ENCODE data around the gene PLOD1. TPM values are rescaled to one million over a fixed set of nuclear protein-coding genes. Genes with fewer than 3 reads are reported as not detected.
A peak's percentile ranks its signal among the peaks of the same experiment; 100 is the strongest.

PLOD1 gene
- polyA plus RNA-seq, 1 donor (not counting 4 experiments of a cell fraction or from before 2014, with no cell fraction given), result 63.6 TPM

DNA sequence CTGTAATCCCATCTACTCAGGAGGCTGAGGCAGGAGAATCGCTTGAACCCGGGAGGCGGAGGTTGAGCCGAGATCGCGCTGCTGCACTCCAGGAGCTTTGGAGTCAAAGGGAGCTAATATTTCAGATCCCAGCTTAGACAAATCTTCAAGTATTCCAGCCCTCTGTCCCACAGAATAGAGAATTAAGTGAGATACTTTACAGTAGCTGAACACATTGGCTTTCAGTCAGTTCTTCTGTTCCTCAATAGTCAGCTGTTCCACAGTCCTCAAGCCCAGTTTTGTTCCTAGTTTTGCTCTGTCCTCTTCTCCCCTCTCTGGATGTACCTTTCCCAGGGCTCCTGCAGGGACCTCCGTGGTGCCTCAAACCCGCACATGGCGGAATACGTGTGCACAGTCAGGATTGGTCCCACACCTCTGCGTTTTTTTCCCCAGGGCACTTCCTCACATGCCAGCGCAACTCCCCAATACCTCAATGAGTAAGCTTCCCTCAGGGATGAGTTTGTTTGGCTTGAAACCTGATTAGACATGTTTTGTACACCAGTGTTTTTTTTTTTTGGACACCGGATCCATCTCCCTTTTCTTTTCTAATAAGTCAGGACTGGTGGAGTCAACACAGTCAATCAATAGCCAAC lies 47.0 kb downstream of the PLOD1 start:
- dilution Hi-C loops (cut with MboI; ENCODE audit: extremely low pct_ligation_motif_present, low sequenced_read_pairs), result no loop called here

DNA sequence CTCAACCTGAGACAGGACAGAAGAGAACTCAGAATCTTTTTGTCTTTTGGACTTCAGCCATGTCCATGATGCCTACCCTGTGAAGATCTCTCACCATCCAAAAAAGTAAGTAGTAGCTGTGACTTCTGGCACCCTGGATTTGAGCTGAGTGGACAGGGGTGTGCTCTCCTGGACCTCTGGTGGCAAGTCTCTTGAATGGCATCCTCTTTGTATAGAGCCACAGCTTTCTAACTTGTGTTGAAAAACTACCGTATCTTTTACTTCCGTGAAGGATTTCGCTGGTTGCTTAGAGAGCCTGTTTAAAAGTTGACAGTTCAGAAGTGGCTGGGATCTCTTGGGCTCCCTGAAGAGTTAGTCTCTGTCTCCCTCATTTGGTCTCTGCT lies 47.5 kb downstream of the PLOD1 start:
- Histone ChIP-seq H3K4me2 (ENCODE audit: control insufficient read depth, extremely low read depth, insufficient read depth, low read depth, low read length) (peak overlapping the region; percentile 72), H3K4me3 (ENCODE audit: control insufficient read depth in 2 of 3, extremely low read depth in 1 of 3, insufficient read depth in 2 of 3, low read depth in 1 of 3, low read length in 3 of 3) (peak overlapping the region; percentile 25 to 92 (median 57)), H4K20me1 (ENCODE audit: control insufficient read depth, extremely low read depth, insufficient read depth, low read length) (peaks cover 17% of the 10 kb centered on the region), H3K27ac (ENCODE audit: control insufficient read depth, insufficient read depth, low read length) (peak overlapping the region; percentile 91), H3K9me1 (ENCODE audit: control insufficient read depth, extremely low read depth, insufficient read depth, low read length) (peaks cover 5% of the 10 kb centered on the region), H3K79me2 (ENCODE audit: control insufficient read depth, insufficient read depth, low read length) (peaks cover 57% of the 10 kb centered on the region), H3K4me1 (ENCODE audit: control insufficient read depth, extremely low read depth, insufficient read depth, low read length) (peaks cover 39% of the 10 kb centered on the region), H3K9me3 (ENCODE audit: control insufficient read depth, low read depth, low read length) (no peaks in the 10 kb centered on the region), H3K36me3 (ENCODE audit: control insufficient read depth in 2 of 2, extremely low read depth in 1 of 2, insufficient read depth in 2 of 2, low read length in 2 of 2) (peaks cover 27 to 38% of the 10 kb centered on the region in 2 experiments), H3K27me3 (ENCODE audit: control insufficient read depth, extremely low read depth, insufficient read depth, low read length) (no peaks in the 10 kb centered on the region), H2AFZ (ENCODE audit: control insufficient read depth, low read length) (no peak overlapping the region), H3K9ac (ENCODE audit: control insufficient read depth, extremely low read depth, insufficient read depth, low read length) (peak overlapping the region; percentile 66)
- FAIRE-seq (no peak), DNase-seq (ENCODE audit: low read depth, low spot score) (no peak)
- dilution Hi-C loops (cut with MboI; ENCODE audit: extremely low pct_ligation_motif_present, low sequenced_read_pairs), result no loop called here
- TF ChIP-seq, protein P1, sequence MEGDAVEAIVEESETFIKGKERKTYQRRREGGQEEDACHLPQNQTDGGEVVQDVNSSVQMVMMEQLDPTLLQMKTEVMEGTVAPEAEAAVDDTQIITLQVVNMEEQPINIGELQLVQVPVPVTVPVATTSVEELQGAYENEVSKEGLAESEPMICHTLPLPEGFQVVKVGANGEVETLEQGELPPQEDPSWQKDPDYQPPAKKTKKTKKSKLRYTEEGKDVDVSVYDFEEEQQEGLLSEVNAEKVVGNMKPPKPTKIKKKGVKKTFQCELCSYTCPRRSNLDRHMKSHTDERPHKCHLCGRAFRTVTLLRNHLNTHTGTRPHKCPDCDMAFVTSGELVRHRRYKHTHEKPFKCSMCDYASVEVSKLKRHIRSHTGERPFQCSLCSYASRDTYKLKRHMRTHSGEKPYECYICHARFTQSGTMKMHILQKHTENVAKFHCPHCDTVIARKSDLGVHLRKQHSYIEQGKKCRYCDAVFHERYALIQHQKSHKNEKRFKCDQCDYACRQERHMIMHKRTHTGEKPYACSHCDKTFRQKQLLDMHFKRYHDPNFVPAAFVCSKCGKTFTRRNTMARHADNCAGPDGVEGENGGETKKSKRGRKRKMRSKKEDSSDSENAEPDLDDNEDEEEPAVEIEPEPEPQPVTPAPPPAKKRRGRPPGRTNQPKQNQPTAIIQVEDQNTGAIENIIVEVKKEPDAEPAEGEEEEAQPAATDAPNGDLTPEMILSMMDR (optimal IDR thresholded peaks at IDR 0.05 in 1 of 3, IDR thresholded peaks at IDR 0.05 in 1 of 3, conservative IDR thresholded peaks at IDR 0.05 in 1 of 3; ENCODE audit: extremely low read depth in 1 of 3, insufficient read depth in 2 of 3, low read length in 3 of 3), result peak in 2 of 3 experiments; percentile 12 to 44
- no peak for TF ChIP-seq EZH2 (IDR thresholded peaks at IDR 0.05; ENCODE audit: low read length)

More for the DNA sequence above, 47.0 kb downstream of the PLOD1 start:
- Histone ChIP-seq H2AFZ (ENCODE audit: control insufficient read depth, low read length) (no peak overlapping the region), H3K27ac (ENCODE audit: control insufficient read depth, insufficient read depth, low read length) (peak overlapping the region; percentile 91), H3K79me2 (ENCODE audit: control insufficient read depth, insufficient read depth, low read length) (peaks cover 52% of the 10 kb centered on the region), H3K9me3 (ENCODE audit: control insufficient read depth, low read depth, low read length) (no peaks in the 10 kb centered on the region), H3K9me1 (ENCODE audit: control insufficient read depth, extremely low read depth, insufficient read depth, low read length) (peaks cover 5% of the 10 kb centered on the region), H4K20me1 (ENCODE audit: control insufficient read depth, extremely low read depth, insufficient read depth, low read length) (peaks cover 17% of the 10 kb centered on the region), H3K4me3 (ENCODE audit: control insufficient read depth in 2 of 3, extremely low read depth in 1 of 3, insufficient read depth in 2 of 3, low read depth in 1 of 3, low read length in 3 of 3) (peak overlapping the region; percentile 83 to 92 (median 91)), H3K36me3 (ENCODE audit: control insufficient read depth in 2 of 2, extremely low read depth in 1 of 2, insufficient read depth in 2 of 2, low read length in 2 of 2) (peaks cover 27 to 38% of the 10 kb centered on the region in 2 experiments), H3K4me2 (ENCODE audit: control insufficient read depth, extremely low read depth, insufficient read depth, low read depth, low read length) (peak overlapping the region; percentile 72), H3K4me1 (ENCODE audit: control insufficient read depth, extremely low read depth, insufficient read depth, low read length) (peaks cover 39% of the 10 kb centered on the region), H3K9ac (ENCODE audit: control insufficient read depth, extremely low read depth, insufficient read depth, low read length) (peak overlapping the region; percentile 96), H3K27me3 (ENCODE audit: control insufficient read depth, extremely low read depth, insufficient read depth, low read length) (no peaks in the 10 kb centered on the region)
- peak; percentile 93 for FAIRE-seq
- TF ChIP-seq, protein P1 (optimal IDR thresholded peaks at IDR 0.05 in 1 of 3, IDR thresholded peaks at IDR 0.05 in 1 of 3, conservative IDR thresholded peaks at IDR 0.05 in 1 of 3; ENCODE audit: extremely low read depth in 1 of 3, insufficient read depth in 2 of 3, low read length in 3 of 3), result no peak
- no peak for TF ChIP-seq EZH2 (IDR thresholded peaks at IDR 0.05; ENCODE audit: low read length)
- peak; percentile 93 for DNase-seq (ENCODE audit: low read depth, low spot score)
